ENCODE measurements around the gene DNAH1. TPM values are rescaled to one million over a fixed set of nuclear protein-coding genes. Genes with fewer than 3 reads are reported as not detected.

The DNAH1 gene
- total and polyA plus RNA-seq, 2 of the 13 experiments (the other 11 are each of a cell fraction or from before 2014, with no cell fraction given), result 0.64 to 3.5 TPM

GRCh38 chr3:52330194-52330805 lies 14.2 kb downstream of the DNAH1 start:
- no peak for ATAC-seq
- H3K9ac ChIP-seq (ENCODE audit: insufficient read depth, low read depth, low read length), result no peak overlapping the region
- H3K79me2 ChIP-seq (ENCODE audit: insufficient read depth, low read length), result no peaks in the 10 kb centered on the region
- H2AFZ ChIP-seq (ENCODE audit: low read length), result no peak overlapping the region
- 78% methylated on average over 7 of the region's 9 CpGs for WGBS (ENCODE audit: low lambda C conversion rate)
- BruUV-seq (replicated peaks), result no TSS peak
- in situ Hi-C loops (cut with HindIII; ENCODE audit: extremely low pct_ligation_motif_present, low pct_unique_long_range_greater_than_20kb), result no loop called here
- H3K9me3 ChIP-seq (ENCODE audit: low read length), result no peaks in the 10 kb centered on the region
- FAIRE-seq, result no peak
- no peak overlapping the region for H3K4me2 ChIP-seq (ENCODE audit: low read depth, low read length)
- H3K27ac ChIP-seq (ENCODE audit: extremely low read length, insufficient read depth, low read length), result no peak overlapping the region
- H3K36me3 ChIP-seq (replicated peaks in 1 of 2; ENCODE audit: control insufficient read depth in 1 of 2, insufficient read depth in 2 of 2, low read length in 2 of 2), result no peaks in the 10 kb centered on the region
- H3K4me3 ChIP-seq (replicated peaks in 1 of 3; ENCODE audit: insufficient read depth in 1 of 3, low read depth in 2 of 3, low read length in 3 of 3), result no peak overlapping the region
- peaks cover 15% of the 10 kb centered on the region for H3K4me1 ChIP-seq (ENCODE audit: insufficient read depth, low read length)
- no peaks in the 10 kb centered on the region for H3K27me3 ChIP-seq (ENCODE audit: control insufficient read depth in 1 of 2, insufficient read depth in 2 of 2, low read length in 2 of 2)
- H4K20me1 ChIP-seq (ENCODE audit: insufficient read depth, low read length), result no peaks in the 10 kb centered on the region
- ChIA-PET CTCF (ENCODE audit: low intra/inter-chr PET ratio, low total read pairs) (no interaction called here), POLR2A (no interaction called here)
- intact Hi-C loops (cut with micrococcal nuclease; ENCODE audit: unreplicated experiment), result no loop called here
- TF ChIP-seq FOXO4 (CRISPR knock-in tag; conservative IDR thresholded peaks at IDR 0.05) (no peak), ZNF567 (CRISPR knock-in tag; IDR thresholded peaks at IDR 0.05; ENCODE audit: borderline replicate concordance) (no peak), TCF12 (IDR thresholded peaks at IDR 0.05) (no peak), TCF12 (CRISPR knock-in tag; IDR thresholded peaks at IDR 0.05) (no peak), TRIM22 (IDR thresholded peaks at IDR 0.05) (no peak), KLF15 (CRISPR knock-in tag; IDR thresholded peaks at IDR 0.05; ENCODE audit: borderline replicate concordance) (no peak), CHD4 (IDR thresholded peaks at IDR 0.05; ENCODE audit: borderline replicate concordance, low read length) (no peak), FLYWCH1 (CRISPR knock-in tag; IDR thresholded peaks at IDR 0.05) (no peak), RXRB (CRISPR knock-in tag; IDR thresholded peaks at IDR 0.05; ENCODE audit: borderline replicate concordance) (no peak), ZNF562 (CRISPR knock-in tag; IDR thresholded peaks at IDR 0.05; ENCODE audit: borderline replicate concordance) (no peak), ZBTB21 (CRISPR knock-in tag; IDR thresholded peaks at IDR 0.05) (no peak), ZNF589 (CRISPR knock-in tag; conservative IDR thresholded peaks at IDR 0.05) (no peak), NFKB2 (CRISPR knock-in tag; IDR thresholded peaks at IDR 0.05; ENCODE audit: borderline replicate concordance) (no peak)
- no peak for DNase-seq (ENCODE audit: low spot score)
